T-cell (primary cell): ENCODE results near the gene PSD. TPM values are rescaled to one million over a fixed set of nuclear protein-coding genes. Genes with fewer than 3 reads are reported as not detected.

Experiments used
- ATAC-seq, 4 experiments: fragments of 200-7000 bp in 3 of 4; fragments of 150-1000 bp in 1 of 4; cut with Tn5 transposase; replicated peaks in 1 of 4; 1 replicate in 3 of 4; 2 replicates in 1 of 4; pipeline ENCODE4 v1.10.0; 2021; ENCODE audit warnings: moderate library complexity in 3 of 4, mild to moderate bottlenecking in 2 of 4, moderate number of reproducible peaks in 1 of 4
- CTCF ChIA-PET, 2 donors: fragments of 300-600 bp; sonication (Branson Sonifier 250); formaldehyde crosslinking; loops; one replicate each; lab custom pipeline; 2022; ENCODE audit warnings: antibody characterized with exemption in 2 of 2; lab: Charles Lee
- POLR2A ChIA-PET, 2 donors: fragments of 300-600 bp; sonication (Branson Sonifier 250); formaldehyde crosslinking; loops; one replicate each; lab custom pipeline; 2022; ENCODE audit warnings: antibody characterized with exemption in 2 of 2; lab: Charles Lee
- DNase-seq, 35 experiments: peaks; one replicate each; pipeline versions ENCODE4 v3.0.0 to v3.0.0-alpha.2; 2013 to 2023
- H3K27ac ChIP-seq: one replicate; pipeline ENCODE4 v1.5.1; 2013; ENCODE audit warnings: low read length
- H3K27me3 ChIP-seq, 2 experiments: replicated peaks in 1 of 2; 1 replicate in 1 of 2; 2 replicates in 1 of 2; pipeline versions ENCODE4 v1.6.1 to v1.7.0; 2013; ENCODE audit warnings: low read length in 1 of 2, mixed read lengths in 1 of 2; ENCODE audit not compliant: control insufficient read depth in 2 of 2, insufficient read depth in 2 of 2; ENCODE audit errors: extremely low read depth in 1 of 2
- H3K36me3 ChIP-seq, 2 donors: 1 replicate in 1 of 2; 2 replicates in 1 of 2; pipeline versions ENCODE4 v1.6.1 to v1.7.0; 2013; ENCODE audit warnings: low read length in 1 of 2; ENCODE audit not compliant: control insufficient read depth in 2 of 2, insufficient read depth in 1 of 2; ENCODE audit errors: extremely low read depth in 1 of 2
- H3K4me1 ChIP-seq, 2 experiments: 1 replicate in 1 of 2; 2 replicates in 1 of 2; pipeline versions ENCODE4 v1.6.1 to v1.7.0; 2013; ENCODE audit warnings: low read length in 2 of 2, mixed read lengths in 1 of 2; ENCODE audit not compliant: insufficient read depth in 2 of 2, control insufficient read depth in 1 of 2; ENCODE audit errors: extremely low read depth in 1 of 2
- H3K4me3 ChIP-seq, 2 donors: 1 replicate in 1 of 2; 2 replicates in 1 of 2; pipeline versions ENCODE4 v1.5.1 to v1.7.0; 2013; ENCODE audit warnings: mild to moderate bottlenecking in 2 of 2, low read length in 1 of 2, moderate library complexity in 1 of 2; ENCODE audit not compliant: control insufficient read depth in 1 of 2; ENCODE audit errors: extremely low read depth in 1 of 2
- H3K9me3 ChIP-seq: 2 replicates; pipeline ENCODE4 v1.7.0; 2013
- H3K27ac Mint-ChIP-seq, 2 donors: one replicate each; pipeline ENCODE4 v1.8.0; 2020 to 2021; ENCODE audit warnings: mild to moderate bottlenecking in 2 of 2, mixed read lengths in 2 of 2
- H3K27me3 Mint-ChIP-seq, 2 donors: one replicate each; pipeline ENCODE4 v1.8.0; 2021 to 2022; ENCODE audit warnings: mixed read lengths in 2 of 2
- H3K36me3 Mint-ChIP-seq: one replicate; pipeline ENCODE4 v1.8.0; 2021; ENCODE audit warnings: mixed read lengths
- H3K4me1 Mint-ChIP-seq, 3 donors: one replicate each; pipeline ENCODE4 v1.8.0; 2020 to 2022; ENCODE audit warnings: mixed read lengths in 3 of 3, mild to moderate bottlenecking in 1 of 3
- H3K4me3 Mint-ChIP-seq, 3 donors: one replicate each; pipeline ENCODE4 v1.8.0; 2020 to 2022; ENCODE audit warnings: mild to moderate bottlenecking in 3 of 3, mixed read lengths in 3 of 3, moderate library complexity in 3 of 3
- H3K9me3 Mint-ChIP-seq, 3 donors: one replicate each; pipeline ENCODE4 v1.8.0; 2020 to 2022; ENCODE audit warnings: mixed read lengths in 3 of 3
- WGBS: methylation state at CpG from one replicate; pipeline ENCODE4 v1.1.5; 2013; ENCODE audit warnings: missing lambda C conversion rate; ENCODE audit not compliant: insufficient coverage; 5-methylcytosine and 5-hydroxymethylcytosine counted together
- total RNA-seq, 35 experiments: library from RNA in 6 of 35; stranded (reverse) in 6 of 35; fragments of 120-200 nt in 1 of 35; gene quantifications; one replicate each; pipeline versions ENCODE4 v1.2.1 to v1.2.4 and lab custom pipeline; 2013 to 2026

Gene PSD
- total RNA-seq, 5 donors from 2014 or later (not counting 1 experiment from before 2014, with no cell fraction given): 8.7 to 11.8 (median 8.8) TPM

DNA sequence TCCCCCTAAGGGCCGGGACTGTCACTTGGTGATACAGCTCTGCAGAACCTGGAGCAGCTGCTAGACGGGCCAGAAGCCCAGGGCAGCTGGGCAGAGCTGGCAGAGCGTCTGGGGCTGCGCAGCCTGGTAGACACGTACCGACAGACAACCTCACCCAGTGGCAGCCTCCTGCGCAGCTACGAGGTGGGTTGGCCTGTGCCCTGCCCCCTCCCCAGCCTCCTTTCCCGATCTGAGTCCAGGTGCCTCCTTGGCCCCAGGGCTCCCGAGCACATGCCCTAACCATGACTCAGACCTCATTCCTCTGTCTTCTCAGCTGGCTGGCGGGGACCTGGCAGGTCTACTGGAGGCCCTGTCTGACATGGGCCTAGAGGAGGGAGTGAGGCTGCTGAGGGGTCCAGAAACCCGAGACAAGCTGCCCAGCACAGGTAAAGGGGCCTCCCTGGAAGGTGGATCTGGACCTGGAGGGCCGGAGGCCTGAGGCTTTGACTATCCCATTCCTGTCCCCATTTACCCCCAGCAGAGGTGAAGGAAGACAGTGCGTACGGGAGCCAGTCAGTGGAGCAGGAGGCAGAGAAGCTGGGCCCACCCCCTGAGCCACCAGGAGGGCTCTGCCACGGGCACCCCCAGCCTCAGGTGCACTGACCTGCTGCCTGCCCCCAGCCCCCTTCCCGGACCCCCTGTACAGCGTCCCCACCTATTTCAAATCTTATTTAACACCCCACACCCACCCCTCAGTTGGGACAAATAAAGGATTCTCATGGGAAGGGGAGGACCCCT lies 16.7 kb downstream of the PSD start:
- H3K9me3 Mint-ChIP-seq: no peaks in the 10 kb centered on the region
- peaks cover 4 to 40% of the 10 kb centered on the region in 2 experiments for H3K4me1 ChIP-seq
- no peaks in the 10 kb centered on the region for H3K27me3 Mint-ChIP-seq
- no peaks in the 10 kb centered on the region for H3K9me3 ChIP-seq
- H3K27me3 ChIP-seq: no peaks in the 10 kb centered on the region
- ChIA-PET POLR2A (interaction anchor here in 1 of 2 donors (0.5 to 0.6 kb wide), 2 partner anchors 14 to 27 kb away, joined by 3 to 4 read pairs; no protein-coding TSS in a partner anchor), CTCF (interaction anchor here in 1 of 2 donors (0.6 kb wide), 1 partner anchor 17 kb away, joined by 3 read pairs; no protein-coding TSS in a partner anchor)
- WGBS: 80% methylated on average over 8 of the region's 18 CpGs
- H3K27ac ChIP-seq: no peak overlapping the region
- peak in 1 of 35 experiments; percentile 17 for DNase-seq
- no peak overlapping the region for H3K4me3 Mint-ChIP-seq
- no peak overlapping the region for H3K4me3 ChIP-seq
- H3K36me3 ChIP-seq: peaks cover 14 to 46% of the 10 kb centered on the region in 2 donors
- peak overlapping the region in 1 of 2 donors; percentile 8 for H3K27ac Mint-ChIP-seq
- peaks cover 31 to 36% (median 32%) of the 10 kb centered on the region in 3 donors for H3K4me1 Mint-ChIP-seq
- peaks cover 18% of the 10 kb centered on the region for H3K36me3 Mint-ChIP-seq
- ATAC-seq: no peak

DNA sequence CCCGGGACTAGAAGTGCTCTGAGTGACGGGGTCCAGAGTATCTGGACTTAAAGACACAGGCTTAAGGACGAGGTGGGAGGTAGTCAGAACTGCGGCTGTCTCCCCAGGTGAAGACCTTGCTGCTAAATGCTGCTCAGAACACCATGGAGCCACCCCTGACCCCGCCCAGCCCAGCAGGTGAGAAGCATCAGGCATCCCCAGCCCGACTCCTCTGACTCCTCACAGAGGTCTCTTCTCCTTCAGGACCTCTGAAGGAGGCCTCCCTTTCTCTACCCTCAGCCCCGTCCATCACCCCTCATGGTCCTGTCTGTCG lies 17.3 kb downstream of the PSD start:
- H3K9me3 ChIP-seq: no peaks in the 10 kb centered on the region
- no peak overlapping the region for H3K4me3 ChIP-seq
- peaks cover 14 to 52% of the 10 kb centered on the region in 2 donors for H3K36me3 ChIP-seq
- peak in 1 of 35 experiments; percentile 21 for DNase-seq
- Mint-ChIP-seq H3K4me1 (peaks cover 35 to 38% (median 36%) of the 10 kb centered on the region in 3 donors), H3K4me3 (no peak overlapping the region), H3K27ac (no peak overlapping the region), H3K27me3 (no peaks in the 10 kb centered on the region), H3K9me3 (no peaks in the 10 kb centered on the region), H3K36me3 (peaks cover 22% of the 10 kb centered on the region)
- ChIA-PET POLR2A (no interaction called here), CTCF (no interaction called here)
- peaks cover 9 to 46% of the 10 kb centered on the region in 2 experiments for H3K4me1 ChIP-seq
- WGBS: 88% methylated on average over 6 of the region's 8 CpGs
- no peak overlapping the region for H3K27ac ChIP-seq
- ATAC-seq: no peak
- H3K27me3 ChIP-seq: no peaks in the 10 kb centered on the region

DNA sequence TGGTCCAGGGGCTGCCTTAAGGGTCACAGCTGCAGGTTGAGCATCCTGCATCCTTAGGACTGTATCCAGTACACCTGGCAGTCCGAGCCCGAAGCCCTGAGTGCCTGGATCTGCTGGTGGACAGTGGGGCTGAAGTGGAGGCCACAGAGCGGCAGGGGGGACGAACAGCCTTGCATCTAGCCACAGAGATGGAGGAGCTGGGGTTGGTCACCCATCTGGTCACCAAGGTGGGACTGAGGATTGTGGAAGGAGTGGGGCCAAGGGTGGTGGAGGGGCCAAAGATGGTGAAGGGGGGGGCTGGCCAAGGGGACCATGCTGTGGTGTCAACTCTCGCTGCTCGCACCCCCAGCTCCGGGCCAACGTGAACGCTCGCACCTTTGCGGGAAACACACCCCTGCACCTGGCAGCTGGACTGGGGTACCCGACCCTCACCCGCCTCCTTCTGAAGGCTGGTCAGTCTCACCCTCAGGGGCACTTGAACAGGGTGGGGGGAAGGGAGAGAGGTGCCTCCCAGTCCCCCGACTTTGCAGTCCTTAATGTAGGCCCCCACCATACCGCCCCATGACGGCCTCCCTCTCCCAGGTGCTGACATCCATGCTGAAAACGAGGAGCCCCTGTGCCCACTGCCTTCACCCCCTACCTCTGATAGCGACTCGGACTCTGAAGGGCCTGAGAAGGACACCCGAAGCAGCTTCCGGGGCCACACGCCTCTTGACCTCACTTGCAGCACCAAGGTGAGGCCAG lies 17.8 kb downstream of the PSD start:
- Mint-ChIP-seq H3K4me1 (peaks cover 34 to 41% (median 39%) of the 10 kb centered on the region in 3 donors), H3K27ac (no peak overlapping the region), H3K27me3 (no peaks in the 10 kb centered on the region), H3K4me3 (no peak overlapping the region), H3K36me3 (peaks cover 22% of the 10 kb centered on the region), H3K9me3 (no peaks in the 10 kb centered on the region)
- no peaks in the 10 kb centered on the region for H3K9me3 ChIP-seq
- peaks cover 14 to 53% of the 10 kb centered on the region in 2 donors for H3K36me3 ChIP-seq
- CTCF ChIA-PET: interaction anchor here in 1 of 2 donors (0.7 kb wide), 2 partner anchors 17 to 129 kb away, joined by 3 to 6 read pairs; no protein-coding TSS in a partner anchor
- POLR2A ChIA-PET: no interaction called here
- peak in 1 of 35 experiments; percentile 12 for DNase-seq
- H3K27ac ChIP-seq: no peak overlapping the region
- 93% methylated on average over 10 of the region's 22 CpGs for WGBS
- no peak for ATAC-seq
- peaks cover 12 to 51% of the 10 kb centered on the region in 2 experiments for H3K4me1 ChIP-seq
- H3K4me3 ChIP-seq: no peak overlapping the region
- no peaks in the 10 kb centered on the region for H3K27me3 ChIP-seq

DNA sequence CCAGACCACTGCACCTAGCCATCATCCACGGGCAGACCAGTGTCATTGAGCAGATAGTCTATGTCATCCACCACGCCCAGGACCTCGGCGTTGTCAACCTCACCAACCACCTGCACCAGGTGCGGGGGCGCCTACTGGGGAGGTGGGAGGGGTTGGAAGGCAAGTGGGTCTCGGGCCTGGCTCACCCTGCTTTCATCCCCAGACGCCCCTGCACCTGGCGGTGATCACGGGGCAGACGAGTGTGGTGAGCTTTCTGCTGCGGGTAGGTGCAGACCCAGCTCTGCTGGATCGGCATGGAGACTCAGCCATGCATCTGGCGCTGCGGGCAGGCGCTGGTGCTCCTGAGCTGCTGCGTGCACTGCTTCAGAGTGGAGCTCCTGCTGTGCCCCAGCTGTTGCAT lies 18.5 kb downstream of the PSD start:
- Mint-ChIP-seq H3K27me3 (no peaks in the 10 kb centered on the region), H3K27ac (peak overlapping the region in 1 of 2 donors; percentile 80), H3K4me3 (peak overlapping the region in 2 of 3 donors; percentile 67 to 96), H3K36me3 (peaks cover 22% of the 10 kb centered on the region), H3K9me3 (no peaks in the 10 kb centered on the region), H3K4me1 (peaks cover 34 to 42% (median 41%) of the 10 kb centered on the region in 3 donors)
- CTCF ChIA-PET: interaction anchor here (0.7 to 1.4 kb wide), 5 partner anchors 12 to 184 kb away, joined by 3 to 8 read pairs (median 6); no protein-coding TSS in a partner anchor
- DNase-seq (peak in 2 of 35 experiments; percentile 12 to 18), ATAC-seq (no peak)
- Histone ChIP-seq H3K27me3 (no peaks in the 10 kb centered on the region), H3K4me3 (peak overlapping the region in 1 of 2 donors; percentile 27), H3K36me3 (peaks cover 14 to 53% of the 10 kb centered on the region in 2 donors), H3K27ac (peak overlapping the region; percentile 70), H3K4me1 (peaks cover 12 to 55% of the 10 kb centered on the region in 2 experiments), H3K9me3 (no peaks in the 10 kb centered on the region)
- WGBS: 91% methylated on average over 10 of the region's 17 CpGs
- POLR2A ChIA-PET: no interaction called here

DNA sequence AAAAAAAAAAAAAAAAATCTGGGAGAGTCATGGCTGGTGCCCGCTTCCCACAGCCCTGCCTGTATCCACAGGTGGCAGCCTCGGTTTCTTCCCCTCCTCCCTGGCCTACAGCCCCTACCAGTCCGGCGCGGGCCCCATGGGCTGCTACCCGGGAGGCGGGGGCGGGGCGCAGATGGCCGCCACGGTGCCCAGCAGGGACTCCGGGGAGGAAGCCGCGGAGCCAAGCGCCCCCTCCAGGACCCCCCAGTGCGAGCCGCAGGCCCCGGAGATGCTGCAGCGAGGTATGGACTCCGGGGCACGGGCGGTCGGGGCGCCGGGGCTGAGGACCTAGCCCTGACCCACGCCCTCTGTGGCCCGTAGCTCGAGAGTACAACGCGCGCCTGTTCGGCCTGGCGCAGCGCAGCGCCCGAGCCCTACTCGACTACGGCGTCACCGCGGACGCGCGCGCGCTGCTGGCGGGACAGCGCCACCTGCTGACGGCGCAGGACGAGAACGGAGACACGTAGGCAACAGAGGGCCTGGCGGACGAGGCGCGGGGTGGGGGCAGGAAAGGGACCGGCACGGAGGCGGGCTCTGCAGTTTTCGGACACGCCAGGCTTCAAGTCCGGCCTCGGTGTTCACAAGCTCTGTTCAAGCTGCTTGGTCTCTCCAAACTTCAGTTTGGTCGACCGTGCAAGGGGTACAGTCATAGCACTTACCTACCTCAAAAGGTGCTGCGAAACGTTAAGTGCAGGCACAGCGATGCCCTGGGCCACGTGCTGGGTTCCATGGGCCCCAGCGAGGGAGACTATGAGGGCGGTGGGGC lies 19.2 kb downstream of the PSD start:
- Mint-ChIP-seq H3K27ac (peak overlapping the region; percentile 61 to 80), H3K4me1 (peaks cover 38 to 42% (median 41%) of the 10 kb centered on the region in 3 donors), H3K27me3 (no peaks in the 10 kb centered on the region), H3K4me3 (peak overlapping the region; percentile 58 to 96 (median 68)), H3K9me3 (no peaks in the 10 kb centered on the region), H3K36me3 (peaks cover 22% of the 10 kb centered on the region)
- ChIA-PET POLR2A (interaction anchor here (0.6 to 1.8 kb wide), 4 partner anchors 7 to 99 kb away, joined by 3 to 8 read pairs (median 4); no protein-coding TSS in a partner anchor), CTCF (interaction anchor here in 1 of 2 donors (0.6 to 2.6 kb wide), 12 partner anchors 11 to 277 kb away, joined by 3 to 15 read pairs (median 4); partner anchors contain the start of genes ACTR1A, GBF1 and PITX3)
- ATAC-seq (peak; percentile 43 to 70 (median 66)), DNase-seq (peak; percentile 71 to 96 (median 84))
- Histone ChIP-seq H3K4me3 (peak overlapping the region; percentile 27 to 42), H3K27me3 (no peaks in the 10 kb centered on the region), H3K36me3 (peaks cover 14 to 53% of the 10 kb centered on the region in 2 donors), H3K9me3 (no peaks in the 10 kb centered on the region), H3K4me1 (peaks cover 12 to 62% of the 10 kb centered on the region in 2 experiments), H3K27ac (peak overlapping the region; percentile 70)
- under 1% methylated on average over 63 of the region's 72 CpGs for WGBS
